ENCODE data around the gene SLC66A1. TPM values are rescaled to one million over a fixed set of nuclear protein-coding genes. Genes with fewer than 3 reads are reported as not detected.
A peak's percentile ranks its signal among the peaks of the same experiment; 100 is the strongest.

The SLC66A1 gene
- total and polyA plus RNA-seq, 9 of the 15 experiments (the other 6 are each of a cell fraction or from before 2014, with no cell fraction given) = 1.2 to 40.8 (median 18.6) TPM

- TF ChIP-seq, protein P1, sequence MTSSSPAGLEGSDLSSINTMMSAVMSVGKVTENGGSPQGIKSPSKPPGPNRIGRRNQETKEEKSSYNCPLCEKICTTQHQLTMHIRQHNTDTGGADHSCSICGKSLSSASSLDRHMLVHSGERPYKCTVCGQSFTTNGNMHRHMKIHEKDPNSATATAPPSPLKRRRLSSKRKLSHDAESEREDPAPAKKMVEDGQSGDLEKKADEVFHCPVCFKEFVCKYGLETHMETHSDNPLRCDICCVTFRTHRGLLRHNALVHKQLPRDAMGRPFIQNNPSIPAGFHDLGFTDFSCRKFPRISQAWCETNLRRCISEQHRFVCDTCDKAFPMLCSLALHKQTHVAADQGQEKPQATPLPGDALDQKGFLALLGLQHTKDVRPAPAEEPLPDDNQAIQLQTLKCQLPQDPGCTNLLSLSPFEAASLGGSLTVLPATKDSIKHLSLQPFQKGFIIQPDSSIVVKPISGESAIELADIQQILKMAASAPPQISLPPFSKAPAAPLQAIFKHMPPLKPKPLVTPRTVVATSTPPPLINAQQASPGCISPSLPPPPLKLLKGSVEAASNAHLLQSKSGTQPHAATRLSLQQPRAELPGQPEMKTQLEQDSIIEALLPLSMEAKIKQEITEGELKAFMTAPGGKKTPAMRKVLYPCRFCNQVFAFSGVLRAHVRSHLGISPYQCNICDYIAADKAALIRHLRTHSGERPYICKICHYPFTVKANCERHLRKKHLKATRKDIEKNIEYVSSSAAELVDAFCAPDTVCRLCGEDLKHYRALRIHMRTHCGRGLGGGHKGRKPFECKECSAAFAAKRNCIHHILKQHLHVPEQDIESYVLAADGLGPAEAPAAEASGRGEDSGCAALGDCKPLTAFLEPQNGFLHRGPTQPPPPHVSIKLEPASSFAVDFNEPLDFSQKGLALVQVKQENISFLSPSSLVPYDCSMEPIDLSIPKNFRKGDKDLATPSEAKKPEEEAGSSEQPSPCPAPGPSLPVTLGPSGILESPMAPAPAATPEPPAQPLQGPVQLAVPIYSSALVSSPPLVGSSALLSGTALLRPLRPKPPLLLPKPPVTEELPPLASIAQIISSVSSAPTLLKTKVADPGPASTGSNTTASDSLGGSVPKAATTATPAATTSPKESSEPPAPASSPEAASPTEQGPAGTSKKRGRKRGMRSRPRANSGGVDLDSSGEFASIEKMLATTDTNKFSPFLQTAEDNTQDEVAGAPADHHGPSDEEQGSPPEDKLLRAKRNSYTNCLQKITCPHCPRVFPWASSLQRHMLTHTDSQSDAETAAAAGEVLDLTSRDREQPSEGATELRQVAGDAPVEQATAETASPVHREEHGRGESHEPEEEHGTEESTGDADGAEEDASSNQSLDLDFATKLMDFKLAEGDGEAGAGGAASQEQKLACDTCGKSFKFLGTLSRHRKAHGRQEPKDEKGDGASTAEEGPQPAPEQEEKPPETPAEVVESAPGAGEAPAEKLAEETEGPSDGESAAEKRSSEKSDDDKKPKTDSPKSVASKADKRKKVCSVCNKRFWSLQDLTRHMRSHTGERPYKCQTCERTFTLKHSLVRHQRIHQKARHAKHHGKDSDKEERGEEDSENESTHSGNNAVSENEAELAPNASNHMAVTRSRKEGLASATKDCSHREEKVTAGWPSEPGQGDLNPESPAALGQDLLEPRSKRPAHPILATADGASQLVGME (CRISPR knock-in tag; IDR thresholded peaks at IDR 0.05) = peak; percentile 84; the same call in 1 of the 2 replicates
- TF ChIP-seq MTA1 (IDR thresholded peaks at IDR 0.05; ENCODE audit: borderline replicate concordance) (no peak), ZEB2 (IDR thresholded peaks at IDR 0.05) (no peak), XRCC3 (IDR thresholded peaks at IDR 0.05) (no peak), PHF20 (IDR thresholded peaks at IDR 0.05; ENCODE audit: partially characterized antibody) (no peak), NR2C1 (IDR thresholded peaks at IDR 0.05) (no peak), NR2C1 (tag; IDR thresholded peaks at IDR 0.05) (peak; percentile 44; the same call in 1 of the 2 replicates), JUN (IDR thresholded peaks at IDR 0.05; ENCODE audit: borderline replicate concordance, low read depth, low read length) (peak; percentile 87), JUN (CRISPR knock-in tag; IDR thresholded peaks at IDR 0.05; ENCODE audit: borderline replicate concordance) (peak; percentile 81; the same call in 1 of the 2 replicates), SMARCC2 (IDR thresholded peaks at IDR 0.05; ENCODE audit: low read depth) (no peak; the same call in 1 of the 2 replicates), ZNF384 (IDR thresholded peaks at IDR 0.05; ENCODE audit: low read depth, low read length) (no peak), ZBTB17 (CRISPR knock-in tag; IDR thresholded peaks at IDR 0.05) (peak; percentile 80)
- TF ChIP-seq, protein P2, sequence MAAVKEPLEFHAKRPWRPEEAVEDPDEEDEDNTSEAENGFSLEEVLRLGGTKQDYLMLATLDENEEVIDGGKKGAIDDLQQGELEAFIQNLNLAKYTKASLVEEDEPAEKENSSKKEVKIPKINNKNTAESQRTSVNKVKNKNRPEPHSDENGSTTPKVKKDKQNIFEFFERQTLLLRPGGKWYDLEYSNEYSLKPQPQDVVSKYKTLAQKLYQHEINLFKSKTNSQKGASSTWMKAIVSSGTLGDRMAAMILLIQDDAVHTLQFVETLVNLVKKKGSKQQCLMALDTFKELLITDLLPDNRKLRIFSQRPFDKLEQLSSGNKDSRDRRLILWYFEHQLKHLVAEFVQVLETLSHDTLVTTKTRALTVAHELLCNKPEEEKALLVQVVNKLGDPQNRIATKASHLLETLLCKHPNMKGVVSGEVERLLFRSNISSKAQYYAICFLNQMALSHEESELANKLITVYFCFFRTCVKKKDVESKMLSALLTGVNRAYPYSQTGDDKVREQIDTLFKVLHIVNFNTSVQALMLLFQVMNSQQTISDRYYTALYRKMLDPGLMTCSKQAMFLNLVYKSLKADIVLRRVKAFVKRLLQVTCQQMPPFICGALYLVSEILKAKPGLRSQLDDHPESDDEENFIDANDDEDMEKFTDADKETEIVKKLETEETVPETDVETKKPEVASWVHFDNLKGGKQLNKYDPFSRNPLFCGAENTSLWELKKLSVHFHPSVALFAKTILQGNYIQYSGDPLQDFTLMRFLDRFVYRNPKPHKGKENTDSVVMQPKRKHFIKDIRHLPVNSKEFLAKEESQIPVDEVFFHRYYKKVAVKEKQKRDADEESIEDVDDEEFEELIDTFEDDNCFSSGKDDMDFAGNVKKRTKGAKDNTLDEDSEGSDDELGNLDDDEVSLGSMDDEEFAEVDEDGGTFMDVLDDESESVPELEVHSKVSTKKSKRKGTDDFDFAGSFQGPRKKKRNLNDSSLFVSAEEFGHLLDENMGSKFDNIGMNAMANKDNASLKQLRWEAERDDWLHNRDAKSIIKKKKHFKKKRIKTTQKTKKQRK (IDR thresholded peaks at IDR 0.05; ENCODE audit: borderline replicate concordance, low read depth, low read length) = no peak
- TF ChIP-seq, protein P3, sequence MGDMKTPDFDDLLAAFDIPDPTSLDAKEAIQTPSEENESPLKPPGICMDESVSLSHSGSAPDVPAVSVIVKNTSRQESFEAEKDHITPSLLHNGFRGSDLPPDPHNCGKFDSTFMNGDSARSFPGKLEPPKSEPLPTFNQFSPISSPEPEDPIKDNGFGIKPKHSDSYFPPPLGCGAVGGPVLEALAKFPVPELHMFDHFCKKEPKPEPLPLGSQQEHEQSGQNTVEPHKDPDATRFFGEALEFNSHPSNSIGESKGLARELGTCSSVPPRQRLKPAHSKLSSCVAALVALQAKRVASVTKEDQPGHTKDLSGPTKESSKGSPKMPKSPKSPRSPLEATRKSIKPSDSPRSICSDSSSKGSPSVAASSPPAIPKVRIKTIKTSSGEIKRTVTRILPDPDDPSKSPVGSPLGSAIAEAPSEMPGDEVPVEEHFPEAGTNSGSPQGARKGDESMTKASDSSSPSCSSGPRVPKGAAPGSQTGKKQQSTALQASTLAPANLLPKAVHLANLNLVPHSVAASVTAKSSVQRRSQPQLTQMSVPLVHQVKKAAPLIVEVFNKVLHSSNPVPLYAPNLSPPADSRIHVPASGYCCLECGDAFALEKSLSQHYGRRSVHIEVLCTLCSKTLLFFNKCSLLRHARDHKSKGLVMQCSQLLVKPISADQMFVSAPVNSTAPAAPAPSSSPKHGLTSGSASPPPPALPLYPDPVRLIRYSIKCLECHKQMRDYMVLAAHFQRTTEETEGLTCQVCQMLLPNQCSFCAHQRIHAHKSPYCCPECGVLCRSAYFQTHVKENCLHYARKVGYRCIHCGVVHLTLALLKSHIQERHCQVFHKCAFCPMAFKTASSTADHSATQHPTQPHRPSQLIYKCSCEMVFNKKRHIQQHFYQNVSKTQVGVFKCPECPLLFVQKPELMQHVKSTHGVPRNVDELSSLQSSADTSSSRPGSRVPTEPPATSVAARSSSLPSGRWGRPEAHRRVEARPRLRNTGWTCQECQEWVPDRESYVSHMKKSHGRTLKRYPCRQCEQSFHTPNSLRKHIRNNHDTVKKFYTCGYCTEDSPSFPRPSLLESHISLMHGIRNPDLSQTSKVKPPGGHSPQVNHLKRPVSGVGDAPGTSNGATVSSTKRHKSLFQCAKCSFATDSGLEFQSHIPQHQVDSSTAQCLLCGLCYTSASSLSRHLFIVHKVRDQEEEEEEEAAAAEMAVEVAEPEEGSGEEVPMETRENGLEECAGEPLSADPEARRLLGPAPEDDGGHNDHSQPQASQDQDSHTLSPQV (IDR thresholded peaks at IDR 0.05) = peak; percentile 80
Observed at GRCh38 chr1:19311931-19312781, at the start of gene SLC66A1, which contains the start of gene AKR7A2 (continued).

Measured in K562 (cell line).